ENCODE measurements around the gene LRRC4C. TPM values are rescaled to one million over a fixed set of nuclear protein-coding genes. Genes with fewer than 3 reads are reported as not detected.

LRRC4C gene
- total RNA-seq, 2 donors from 2014 or later, result 0.95 to 3.2 TPM

DNA sequence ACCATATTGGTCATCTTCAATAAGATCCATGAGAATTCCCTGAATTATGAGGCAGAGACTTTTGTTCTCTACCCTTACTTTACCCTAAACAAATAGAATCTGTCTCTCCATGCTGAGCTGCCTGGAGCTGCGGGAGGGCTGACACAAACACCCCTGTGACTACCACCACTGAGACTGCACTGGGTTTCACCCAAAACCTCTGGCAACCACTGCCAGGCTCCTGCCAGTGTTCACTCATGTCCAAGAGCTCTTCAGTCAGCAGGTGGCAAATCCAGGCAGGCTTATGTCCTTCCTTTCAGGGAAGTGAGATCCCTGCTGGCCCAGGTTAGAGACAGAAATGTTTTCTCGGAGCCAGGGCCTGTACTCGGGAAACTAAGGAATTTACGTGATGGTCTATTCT, 1105.3 kb downstream of the LRRC4C start:
- H3K36me3 ChIP-seq, result no peaks in the 10 kb centered on the region
- H3K4me1 ChIP-seq (ENCODE audit: control insufficient read depth in 1 of 2, low read depth in 2 of 2), result no peaks in the 10 kb centered on the region
- ATAC-seq (ENCODE audit: insufficient number of reproducible peaks, low FRiP score, low read depth) (no peak), DNase-seq (ENCODE audit: low spot score) (no peak)
- H3K27me3 ChIP-seq (replicated peaks; ENCODE audit: insufficient read depth), result no peaks in the 10 kb centered on the region
- H3K9me3 ChIP-seq, result no peaks in the 10 kb centered on the region
- no peak overlapping the region for H3K4me3 ChIP-seq
- TF ChIP-seq, protein P1, sequence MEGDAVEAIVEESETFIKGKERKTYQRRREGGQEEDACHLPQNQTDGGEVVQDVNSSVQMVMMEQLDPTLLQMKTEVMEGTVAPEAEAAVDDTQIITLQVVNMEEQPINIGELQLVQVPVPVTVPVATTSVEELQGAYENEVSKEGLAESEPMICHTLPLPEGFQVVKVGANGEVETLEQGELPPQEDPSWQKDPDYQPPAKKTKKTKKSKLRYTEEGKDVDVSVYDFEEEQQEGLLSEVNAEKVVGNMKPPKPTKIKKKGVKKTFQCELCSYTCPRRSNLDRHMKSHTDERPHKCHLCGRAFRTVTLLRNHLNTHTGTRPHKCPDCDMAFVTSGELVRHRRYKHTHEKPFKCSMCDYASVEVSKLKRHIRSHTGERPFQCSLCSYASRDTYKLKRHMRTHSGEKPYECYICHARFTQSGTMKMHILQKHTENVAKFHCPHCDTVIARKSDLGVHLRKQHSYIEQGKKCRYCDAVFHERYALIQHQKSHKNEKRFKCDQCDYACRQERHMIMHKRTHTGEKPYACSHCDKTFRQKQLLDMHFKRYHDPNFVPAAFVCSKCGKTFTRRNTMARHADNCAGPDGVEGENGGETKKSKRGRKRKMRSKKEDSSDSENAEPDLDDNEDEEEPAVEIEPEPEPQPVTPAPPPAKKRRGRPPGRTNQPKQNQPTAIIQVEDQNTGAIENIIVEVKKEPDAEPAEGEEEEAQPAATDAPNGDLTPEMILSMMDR (IDR thresholded peaks at IDR 0.05), result no peak
- no peak overlapping the region for H3K27ac ChIP-seq

DNA sequence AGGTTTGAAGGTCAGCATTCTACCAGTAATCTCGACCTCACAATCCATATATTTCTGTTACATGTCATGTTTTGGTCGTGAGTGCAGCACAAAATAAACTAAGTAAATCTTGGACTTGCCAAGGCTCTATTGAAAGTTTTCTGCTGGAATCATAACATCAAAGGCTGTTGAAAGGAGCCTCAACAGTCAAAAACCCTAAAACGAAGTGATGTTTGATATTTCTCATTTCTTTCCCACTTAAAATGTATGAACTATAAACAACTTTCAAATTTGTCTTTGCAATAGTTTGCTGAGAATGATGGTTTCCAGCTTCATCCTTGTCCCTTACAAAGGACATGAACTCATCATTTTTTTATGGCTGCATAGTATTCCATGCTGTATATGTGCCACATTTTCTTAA, 1118.5 kb downstream of the LRRC4C start:
- no peak for ATAC-seq (ENCODE audit: insufficient number of reproducible peaks, low FRiP score, low read depth)
- H3K36me3 ChIP-seq, result no peaks in the 10 kb centered on the region
- TF ChIP-seq, protein P1 (IDR thresholded peaks at IDR 0.05), result no peak

GRCh38 chr11:40338739-40339138, 1120.7 kb downstream of the LRRC4C start:
- Histone ChIP-seq H3K4me1 (ENCODE audit: control insufficient read depth in 1 of 2, low read depth in 2 of 2) (no peaks in the 10 kb centered on the region), H3K9me3 (no peaks in the 10 kb centered on the region), H3K36me3 (no peaks in the 10 kb centered on the region), H3K27me3 (replicated peaks; ENCODE audit: insufficient read depth) (no peaks in the 10 kb centered on the region), H3K27ac (no peak overlapping the region), H3K4me3 (no peak overlapping the region)
- no peak for ATAC-seq (ENCODE audit: insufficient number of reproducible peaks, low FRiP score, low read depth)
- TF ChIP-seq, protein P1 (IDR thresholded peaks at IDR 0.05), result no peak
- DNase-seq (ENCODE audit: low spot score), result no peak

More for the DNA sequence above, 1118.5 kb downstream of the LRRC4C start:
- no peak for DNase-seq (ENCODE audit: low spot score)
- no peak overlapping the region for H3K4me3 ChIP-seq
- H3K4me1 ChIP-seq (ENCODE audit: control insufficient read depth in 1 of 2, low read depth in 2 of 2), result no peaks in the 10 kb centered on the region
- H3K9me3 ChIP-seq, result no peaks in the 10 kb centered on the region
- H3K27ac ChIP-seq, result no peak overlapping the region
- no peaks in the 10 kb centered on the region for H3K27me3 ChIP-seq (replicated peaks; ENCODE audit: insufficient read depth)

- no peak overlapping the region for H3K4me3 ChIP-seq
- no peak for ATAC-seq (ENCODE audit: insufficient number of reproducible peaks, low FRiP score, low read depth)
- TF ChIP-seq, protein P1 (IDR thresholded peaks at IDR 0.05), result no peak
Measured at GRCh38 chr11:40338062-40338461, 1121.4 kb downstream of the LRRC4C start.

GRCh38 chr11:40337118-40337517, 1122.3 kb downstream of the LRRC4C start:
- no peak for DNase-seq (ENCODE audit: low spot score)
- no peak for ATAC-seq (ENCODE audit: insufficient number of reproducible peaks, low FRiP score, low read depth)
- Histone ChIP-seq H3K4me1 (ENCODE audit: control insufficient read depth in 1 of 2, low read depth in 2 of 2) (no peaks in the 10 kb centered on the region), H3K36me3 (no peaks in the 10 kb centered on the region), H3K27me3 (replicated peaks; ENCODE audit: insufficient read depth) (no peaks in the 10 kb centered on the region), H3K4me3 (no peak overlapping the region), H3K9me3 (no peaks in the 10 kb centered on the region), H3K27ac (no peak overlapping the region)
- TF ChIP-seq, protein P1 (IDR thresholded peaks at IDR 0.05), result no peak

More at GRCh38 chr11:40338062-40338461, 1121.4 kb downstream of the LRRC4C start:
- Histone ChIP-seq H3K4me1 (ENCODE audit: control insufficient read depth in 1 of 2, low read depth in 2 of 2) (no peaks in the 10 kb centered on the region), H3K27ac (no peak overlapping the region), H3K9me3 (no peaks in the 10 kb centered on the region), H3K36me3 (no peaks in the 10 kb centered on the region), H3K27me3 (replicated peaks; ENCODE audit: insufficient read depth) (no peaks in the 10 kb centered on the region)
- no peak for DNase-seq (ENCODE audit: low spot score)
